CD4-positive, alpha-beta T cell treated with Interleukin-21 for 1 hour (primary cell): ENCODE results near the gene WNT5B.

ENCODE experiments used
- DNase-seq: peaks from one replicate; pipeline ENCODE4 v3.0.0-alpha.2; 2020

Gene WNT5B

DNA sequence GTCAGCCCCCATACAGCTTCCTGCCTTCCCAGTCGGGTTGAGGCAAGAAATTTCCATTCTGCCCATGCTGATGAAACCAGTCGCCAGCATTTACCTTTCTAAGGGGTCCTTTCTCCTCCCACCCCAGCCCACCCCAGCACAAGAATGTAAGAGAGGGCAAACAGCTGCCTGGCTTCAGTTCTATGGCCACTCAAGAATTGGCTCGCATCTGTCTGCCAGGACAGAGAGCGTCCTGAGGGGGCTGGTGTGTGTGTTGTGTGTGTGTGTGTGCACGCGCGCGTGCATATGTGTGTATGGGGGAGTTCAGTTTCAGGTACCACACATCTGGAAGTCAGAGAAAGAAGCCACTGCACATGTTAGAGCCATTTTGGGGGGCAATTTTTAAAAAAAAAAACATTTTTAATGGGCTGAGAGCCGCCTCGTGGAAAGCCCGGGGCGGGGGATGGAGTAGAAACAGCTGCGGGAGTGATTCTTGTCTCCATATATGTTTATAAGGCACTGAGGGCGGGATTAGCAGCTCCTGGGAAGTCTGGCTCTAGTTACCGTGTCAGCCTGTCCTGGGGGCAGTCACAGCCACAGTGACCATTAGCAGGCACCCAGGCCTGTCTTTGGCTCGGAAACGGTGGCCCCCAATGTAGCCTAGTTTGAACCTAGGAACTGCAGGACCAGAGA is at the start of gene WNT5B:
WNT5B (plus strand) TSS at position 566 of the 672 bp plus-strand sequence. CDS start 2,124 bp downstream, outside the sequence.
- DNase-seq: no peak

DNA sequence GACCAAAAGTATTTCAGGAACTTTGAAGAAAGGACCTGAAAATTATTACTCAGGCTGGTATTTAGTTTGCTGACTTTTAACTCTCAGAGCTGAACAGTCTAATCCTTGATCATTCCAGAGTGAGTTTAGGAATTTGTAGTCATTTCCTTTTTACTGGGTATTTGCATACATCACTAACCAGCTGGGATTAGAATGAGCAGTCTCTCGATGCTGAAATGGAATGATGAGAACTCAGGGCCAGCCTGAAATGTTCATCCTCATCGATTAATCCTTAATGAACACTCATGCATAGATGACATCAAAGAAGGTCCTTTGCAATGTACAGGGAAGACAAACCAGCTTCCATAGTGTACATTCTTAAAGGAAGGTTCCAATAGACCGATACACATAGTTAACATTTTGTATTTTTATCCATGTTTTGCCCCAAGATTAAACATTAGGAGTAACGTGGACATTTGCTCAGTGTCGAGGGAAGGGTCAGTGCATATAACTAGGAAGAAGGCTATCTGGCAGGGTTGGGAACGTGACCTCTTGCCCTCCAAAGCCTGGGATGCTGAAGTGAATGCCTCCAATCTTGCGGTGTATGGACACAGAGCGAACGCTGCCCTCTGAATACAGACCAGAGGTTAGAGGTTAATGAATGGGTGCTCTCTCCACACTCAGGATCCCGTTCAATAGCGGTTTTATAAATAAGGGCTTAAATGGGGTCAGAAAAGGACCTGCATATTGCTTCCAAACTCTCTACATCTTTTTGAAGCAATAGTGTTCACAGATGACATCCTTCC is 49.2 kb upstream of the WNT5B start:
- no peak for DNase-seq

DNA sequence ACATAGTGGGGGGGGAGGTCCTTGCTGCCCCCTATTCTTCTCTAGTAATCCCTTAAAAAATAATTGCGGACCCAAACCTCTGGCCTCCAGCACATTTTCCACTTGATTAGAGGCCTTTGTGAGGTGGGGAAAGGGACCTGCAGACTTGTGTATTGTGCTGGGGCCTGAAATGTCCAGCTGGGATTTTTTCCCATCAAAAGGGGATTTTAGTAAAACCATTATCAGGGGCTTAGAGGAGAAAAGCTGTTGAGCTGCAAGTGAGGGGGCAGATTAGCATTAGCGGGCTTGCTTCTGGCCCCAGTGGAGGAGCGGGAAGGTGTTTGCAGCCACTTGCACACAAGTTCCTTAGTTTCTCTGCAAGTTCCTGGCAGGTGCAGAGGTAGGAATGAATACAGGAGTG is 48.5 kb upstream of the WNT5B start:
- DNase-seq: no peak

DNA sequence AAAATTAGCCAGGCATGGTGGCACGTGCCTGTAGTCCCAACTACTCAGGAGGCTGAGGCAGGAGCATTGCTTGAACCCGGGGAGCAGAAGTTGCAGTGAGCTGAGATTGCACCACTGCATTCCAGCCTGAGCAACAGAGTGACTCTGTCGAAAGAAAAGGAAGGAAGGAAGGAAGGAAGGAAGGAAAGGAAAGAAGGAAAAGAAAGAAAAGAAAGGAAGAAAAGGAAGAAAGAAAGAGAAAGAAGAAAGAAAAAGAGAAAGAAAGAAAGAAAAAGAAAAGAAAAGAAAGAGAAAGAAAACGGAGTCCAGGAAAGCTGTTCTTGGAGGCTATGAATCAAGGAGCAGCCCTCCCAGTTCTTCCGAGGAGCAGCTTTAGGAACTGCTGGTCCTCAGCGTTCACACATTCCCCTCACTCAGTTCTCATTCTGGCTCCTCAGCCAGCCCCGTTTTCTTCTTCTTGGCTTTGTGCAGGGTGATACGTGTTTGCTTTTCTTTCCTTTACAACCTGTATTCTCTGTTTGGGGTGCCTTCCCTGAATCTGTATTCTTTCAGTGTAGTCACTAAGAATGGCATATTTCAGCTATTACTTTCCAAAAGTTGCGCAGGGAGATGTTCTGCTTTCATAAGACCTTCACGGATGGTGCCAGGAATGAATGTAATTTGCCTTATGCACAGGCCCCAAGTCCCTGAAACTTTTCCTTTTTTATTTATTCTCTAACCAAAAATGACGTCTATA is 46.9 kb upstream of the WNT5B start:
- DNase-seq: no peak

- DNase-seq: no peak
These were observed 46.4 kb upstream of the WNT5B start for GRCh38 chr12:1582709-1583050.

DNA sequence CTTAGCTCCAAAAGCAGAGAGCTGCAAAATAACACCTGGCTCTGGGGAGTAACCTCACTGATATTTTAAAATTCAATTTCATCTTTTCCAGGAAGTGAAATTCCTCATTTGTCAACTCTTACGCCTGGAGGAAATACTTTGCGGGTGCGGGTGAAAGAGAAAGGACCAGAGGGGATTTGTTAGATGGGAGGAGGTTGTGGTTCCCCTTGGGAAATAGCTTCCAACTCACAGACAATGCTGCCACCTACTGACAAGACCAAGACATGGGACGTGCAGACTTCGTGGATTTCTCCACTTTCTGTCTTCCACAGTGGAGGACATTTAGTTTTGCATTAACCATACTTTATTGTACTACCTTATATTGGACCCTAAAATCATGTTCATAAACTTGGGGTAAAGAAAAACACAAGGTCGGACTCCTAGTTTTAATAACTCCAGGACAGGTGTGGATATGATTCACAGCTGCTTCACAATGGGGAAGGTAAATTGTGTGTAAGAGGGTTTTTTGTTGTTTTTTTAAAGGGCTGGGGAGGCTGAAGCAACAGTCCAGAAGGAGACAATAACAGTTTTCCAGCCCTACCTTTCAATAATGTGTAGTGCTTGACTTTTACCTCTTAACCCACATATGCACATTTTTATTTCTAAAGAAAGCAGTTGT is 45.5 kb upstream of the WNT5B start:
- DNase-seq: peak; percentile 77

DNA sequence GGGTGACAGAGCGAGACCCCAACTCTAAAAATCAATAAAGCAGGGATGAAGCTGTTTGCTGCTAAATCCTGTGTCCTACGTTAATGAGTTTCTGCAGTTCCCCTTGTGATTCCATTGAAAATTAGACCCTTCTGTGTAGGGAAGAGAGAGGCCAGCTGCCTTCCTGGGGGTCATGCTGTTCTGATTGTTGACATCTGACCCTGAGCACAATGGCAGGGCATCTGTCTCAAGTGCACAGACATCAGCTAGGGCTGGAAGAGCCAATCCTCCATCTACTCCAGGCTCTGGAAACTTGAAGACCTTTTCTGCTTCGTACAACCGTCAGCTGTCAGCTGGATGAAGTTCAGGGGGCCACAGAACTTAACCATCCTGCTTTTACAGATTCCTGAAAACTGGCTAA is 44.7 kb upstream of the WNT5B start:
- no peak for DNase-seq

- no peak for DNase-seq
These were observed 41.0 kb upstream of the WNT5B start for GRCh38 chr12:1587927-1588574.

- DNase-seq: no peak
These were observed 40.5 kb upstream of the WNT5B start for GRCh38 chr12:1588575-1588947.

- no peak for DNase-seq
These were observed 38.6 kb upstream of the WNT5B start for GRCh38 chr12:1590221-1590979.

GRCh38 chr12:1591034-1591433 is 38.0 kb upstream of the WNT5B start:
- DNase-seq: peak; percentile 64

DNA sequence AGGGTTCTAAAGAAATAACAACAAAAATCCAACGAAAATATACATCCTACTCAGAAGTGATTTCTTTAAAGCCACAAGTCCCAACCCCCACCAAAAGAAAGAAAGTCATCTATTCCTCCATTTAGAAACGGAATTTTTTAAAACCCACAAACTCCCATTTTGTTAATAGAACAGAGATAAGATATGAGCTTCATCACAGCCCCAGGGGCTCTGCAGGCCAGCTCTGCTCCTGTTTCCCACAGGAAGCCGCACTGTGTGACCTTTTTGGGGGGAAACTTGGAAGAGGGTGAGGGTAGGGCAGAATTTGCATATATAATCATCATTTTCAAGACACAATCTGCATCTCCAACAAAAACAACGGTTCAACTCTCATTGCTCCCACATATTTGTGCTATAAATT is 37.5 kb upstream of the WNT5B start:
- no peak for DNase-seq

DNA sequence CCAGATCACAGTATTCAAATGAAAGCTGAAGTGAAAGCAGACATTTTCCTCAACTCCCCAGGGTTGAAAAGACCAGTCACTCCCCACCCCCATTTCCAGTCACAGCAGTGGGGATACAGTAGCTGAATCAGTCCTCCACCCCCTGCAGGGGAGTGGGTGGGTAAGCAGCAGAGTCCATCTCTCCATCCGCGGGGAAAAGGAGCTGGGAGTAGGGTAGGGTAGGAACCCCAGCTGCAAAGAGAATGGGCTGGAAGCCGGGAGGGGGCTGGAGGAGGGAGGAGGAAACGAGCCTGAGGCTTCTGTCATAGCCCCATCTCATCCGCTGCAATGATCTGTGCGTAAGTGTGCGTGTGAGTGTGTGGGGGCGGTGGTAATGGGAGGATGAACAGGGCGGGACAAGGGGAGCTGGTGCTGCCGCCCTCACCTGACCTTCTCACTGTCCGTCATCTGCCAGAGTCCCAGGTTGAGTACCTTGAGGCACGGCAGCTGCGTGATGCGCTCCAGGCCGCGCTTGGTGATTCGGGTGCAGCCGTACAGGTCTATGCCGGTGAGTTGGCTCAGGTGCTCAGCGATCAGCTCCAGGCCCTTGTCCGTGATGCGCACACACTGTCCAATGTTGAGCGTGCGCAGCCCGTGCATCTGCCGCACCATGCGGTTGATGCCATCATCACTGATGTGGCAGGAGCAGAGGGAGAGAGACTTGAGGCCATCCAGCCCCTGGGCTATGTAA is 36.4 kb upstream of the WNT5B start:
- peak; percentile 69 for DNase-seq

- DNase-seq: peak; percentile 59
These were observed 35.6 kb upstream of the WNT5B start for GRCh38 chr12:1593174-1594005.

DNA sequence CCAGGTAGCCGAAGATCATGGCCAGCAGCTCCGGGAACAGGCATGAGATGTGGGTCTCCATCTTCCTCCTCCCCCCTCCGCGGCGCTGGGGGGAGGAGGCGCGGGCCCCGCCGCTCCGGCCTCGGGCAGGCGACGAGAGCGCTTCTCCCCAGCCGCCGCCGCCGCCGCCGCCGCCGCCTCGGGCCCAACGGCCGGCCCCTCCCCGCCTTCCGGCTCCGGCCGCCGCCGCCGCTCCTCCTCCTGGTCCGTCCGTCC is 35.1 kb upstream of the WNT5B start:
- no peak for DNase-seq

DNA sequence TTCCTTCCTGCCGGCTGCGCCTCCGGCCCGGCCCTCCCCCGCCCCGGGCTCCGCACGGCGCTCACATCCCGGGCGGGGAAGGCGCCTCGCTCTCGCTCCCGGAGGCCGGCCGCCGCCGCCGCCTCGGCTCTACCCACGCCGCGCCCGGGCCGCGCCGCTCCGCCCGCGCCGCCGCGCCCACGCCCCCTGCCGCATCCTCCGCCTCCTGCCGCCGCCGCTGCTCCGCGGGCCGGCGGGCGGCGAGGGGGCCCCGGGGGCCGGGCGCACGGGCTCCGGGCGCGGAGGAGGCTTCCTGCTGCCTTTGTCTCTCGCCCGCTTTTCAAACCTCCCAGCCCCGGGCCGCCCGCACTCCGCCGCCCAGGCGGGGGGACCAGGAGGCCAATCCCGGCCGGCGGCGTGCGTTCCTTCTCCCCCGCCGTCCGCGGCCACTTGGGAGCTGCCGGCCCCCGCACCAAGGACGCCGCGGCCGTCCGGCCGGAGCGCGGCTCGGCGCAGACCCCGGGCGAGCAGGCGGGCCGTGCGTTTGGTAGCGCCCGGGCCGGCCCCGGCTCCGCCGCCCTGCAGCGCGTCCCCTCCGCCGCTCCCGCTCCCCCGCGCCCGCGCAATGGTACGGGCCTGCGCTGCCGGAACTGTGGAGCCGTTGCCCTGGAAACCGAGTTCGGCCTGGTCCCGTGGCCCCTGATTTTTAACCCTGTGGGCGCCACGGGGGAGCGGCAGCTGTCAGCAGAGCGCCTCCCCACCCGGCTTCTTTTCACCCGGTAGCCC is 34.6 kb upstream of the WNT5B start, which contains the start of gene FBXL14:
FBXL14 (minus strand) TSS at position 321 of the 765 bp plus-strand sequence. CDS start 515 bp downstream, outside the sequence.
- peak; percentile 94 for DNase-seq

GRCh38 chr12:1595026-1595561 is 33.9 kb upstream of the WNT5B start:
- peak; percentile 23 for DNase-seq

DNA sequence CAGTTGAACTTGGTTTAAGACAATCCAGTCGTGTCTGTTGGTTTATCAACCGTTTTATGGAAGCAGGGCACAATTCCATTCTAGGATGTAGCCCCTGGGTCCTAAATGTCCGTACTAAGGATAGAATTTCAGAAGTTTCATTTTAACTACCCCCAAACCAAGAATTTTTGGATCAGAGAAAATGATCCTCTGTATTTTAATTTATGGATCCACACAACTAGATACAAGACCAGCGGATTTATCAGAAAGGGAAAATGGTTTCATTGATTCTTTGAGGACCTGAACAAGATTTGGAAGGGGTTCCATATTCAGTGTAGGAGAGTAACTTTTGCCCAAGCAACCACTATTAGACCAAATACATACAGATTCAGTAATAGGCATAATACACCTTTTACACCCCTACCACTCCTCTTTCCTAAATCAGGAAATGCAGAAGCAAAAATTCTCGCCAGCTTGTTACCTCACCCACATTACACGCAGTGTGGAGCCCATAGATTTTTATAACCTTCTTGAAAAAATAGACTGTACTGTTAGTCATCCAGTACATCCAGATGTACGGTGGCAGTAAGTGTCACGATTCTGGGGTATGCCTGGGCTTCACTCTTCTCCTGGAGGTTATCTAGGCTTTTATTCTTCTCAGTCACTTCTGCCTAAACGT is 33.2 kb upstream of the WNT5B start:
- DNase-seq: no peak

DNA sequence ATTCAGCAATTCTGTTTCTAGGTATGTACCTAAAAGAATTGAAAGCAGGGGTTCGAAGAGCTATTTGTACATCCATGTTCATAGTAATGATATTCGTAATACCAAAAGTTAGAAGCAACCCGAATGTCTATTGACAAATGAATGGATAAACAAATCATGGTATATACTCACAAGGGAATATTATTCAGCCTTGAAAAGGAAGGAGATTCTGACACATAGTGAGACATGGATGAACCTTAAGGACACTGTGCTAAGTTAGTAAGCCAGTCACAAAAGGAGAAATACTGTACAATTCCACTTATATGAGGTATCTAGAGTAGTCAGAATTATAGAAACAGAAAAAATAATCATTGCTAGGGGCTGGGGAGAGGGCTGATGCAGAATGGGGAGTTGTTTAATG is 30.3 kb upstream of the WNT5B start:
- DNase-seq: no peak
